Colonic mucosa (tissue), 4 donors: ENCODE results near the gene MRO. TPM values are rescaled to one million over a fixed set of nuclear protein-coding genes. Genes with fewer than 3 reads are reported as not detected.

Source experiments
- DNase-seq: peaks from one replicate; pipeline ENCODE4 v3.0.0-alpha.2; 2020
- H3K27ac ChIP-seq: fragments of 200-600 bp; one replicate; pipeline ENCODE4 v1.8.0; 2021
- H3K27me3 ChIP-seq: fragments of 200-600 bp; one replicate; pipeline ENCODE4 v1.8.0; 2021
- H3K36me3 ChIP-seq: fragments of 200-600 bp; one replicate; pipeline ENCODE4 v1.8.0; 2021
- H3K4me1 ChIP-seq: fragments of 200-600 bp; one replicate; pipeline ENCODE4 v1.8.0; 2021; ENCODE audit warnings: mild to moderate bottlenecking
- H3K4me3 ChIP-seq: fragments of 200-600 bp; one replicate; pipeline ENCODE4 v1.8.0; 2021
- H3K9ac ChIP-seq, 2 donors: one replicate each; pipeline ENCODE4 v1.7.0; 2013; ENCODE audit warnings: control low read depth in 2 of 2, low read depth in 2 of 2, low read length in 2 of 2
- H3K9me3 ChIP-seq: fragments of 200-600 bp; one replicate; pipeline ENCODE4 v1.8.0; 2021
- intact Hi-C: fragments of 100-400 bp; cut with DNase I; formaldehyde crosslinking; loops from one replicate; pipeline ENCODE4 v1.14.1; 2022
- total RNA-seq, 2 donors: library from RNA; stranded (reverse); fragmentation: NEBNext Ultra II Directional in 1 of 2; extraction: Animal tissue kit (Norgen Biotek cat#: 25700) in 1 of 2; gene quantifications; one replicate each; pipeline ENCODE4 v1.2.1, GENCODE V29; 2021
- TF ChIP-seq, protein P1 (sequence below): fragments of 200-600 bp; IDR thresholded peaks from one replicate; pipeline ENCODE4 v1.8.0; 2022; ENCODE audit warnings: antibody characterized with exemption, mild to moderate bottlenecking
- donor health status: healthy.
- donor health status: DM: no; HTN: no; CAD: no.
- donor health status: DM: no; HTN: no; CAD: no.

Gene MRO
- total RNA-seq, 2 donors from 2014 or later = 0.05 to 0.21 TPM

DNA sequence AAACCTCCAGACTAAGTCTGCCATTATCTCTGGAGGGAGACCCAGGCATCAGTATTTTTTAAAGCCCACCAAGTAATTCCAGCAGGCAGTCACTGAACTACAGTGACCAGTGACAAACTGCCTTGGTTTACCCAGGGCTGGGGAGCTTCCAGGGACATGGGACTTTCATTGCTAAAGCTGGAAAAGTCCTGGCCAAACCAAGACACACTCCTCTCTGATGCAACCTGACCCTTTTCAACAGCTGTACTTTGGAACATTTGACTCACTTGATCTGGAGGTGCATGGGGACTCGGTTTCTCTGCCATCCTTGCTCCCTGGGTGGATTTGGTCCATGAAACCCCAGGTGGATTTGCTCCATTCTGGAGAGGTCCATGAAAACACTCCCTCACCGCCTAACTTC lies 7.0 kb downstream of the MRO start:
- TF ChIP-seq, protein P1, sequence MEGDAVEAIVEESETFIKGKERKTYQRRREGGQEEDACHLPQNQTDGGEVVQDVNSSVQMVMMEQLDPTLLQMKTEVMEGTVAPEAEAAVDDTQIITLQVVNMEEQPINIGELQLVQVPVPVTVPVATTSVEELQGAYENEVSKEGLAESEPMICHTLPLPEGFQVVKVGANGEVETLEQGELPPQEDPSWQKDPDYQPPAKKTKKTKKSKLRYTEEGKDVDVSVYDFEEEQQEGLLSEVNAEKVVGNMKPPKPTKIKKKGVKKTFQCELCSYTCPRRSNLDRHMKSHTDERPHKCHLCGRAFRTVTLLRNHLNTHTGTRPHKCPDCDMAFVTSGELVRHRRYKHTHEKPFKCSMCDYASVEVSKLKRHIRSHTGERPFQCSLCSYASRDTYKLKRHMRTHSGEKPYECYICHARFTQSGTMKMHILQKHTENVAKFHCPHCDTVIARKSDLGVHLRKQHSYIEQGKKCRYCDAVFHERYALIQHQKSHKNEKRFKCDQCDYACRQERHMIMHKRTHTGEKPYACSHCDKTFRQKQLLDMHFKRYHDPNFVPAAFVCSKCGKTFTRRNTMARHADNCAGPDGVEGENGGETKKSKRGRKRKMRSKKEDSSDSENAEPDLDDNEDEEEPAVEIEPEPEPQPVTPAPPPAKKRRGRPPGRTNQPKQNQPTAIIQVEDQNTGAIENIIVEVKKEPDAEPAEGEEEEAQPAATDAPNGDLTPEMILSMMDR = no peak
- intact Hi-C loops = no loop called here
- no peaks in the 10 kb centered on the region for H3K27me3 ChIP-seq

DNA sequence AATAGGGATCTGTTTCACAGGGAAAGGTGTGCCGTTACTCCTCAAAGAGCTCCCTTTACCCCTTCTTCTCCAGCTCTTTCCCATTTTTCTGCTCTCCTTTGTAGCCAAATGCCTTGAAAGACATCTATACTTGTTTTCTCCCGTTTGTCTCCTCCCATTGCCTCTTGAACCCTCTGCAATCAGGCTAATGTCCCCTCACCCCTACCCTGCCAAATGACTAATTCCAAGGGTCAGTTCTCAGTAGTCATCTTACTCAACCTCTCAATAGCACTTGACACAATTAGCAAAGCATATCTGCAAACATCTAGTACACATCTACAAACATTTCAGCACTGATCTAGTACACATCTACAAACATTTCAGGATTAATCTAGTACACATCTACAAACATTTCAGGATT lies 12.6 kb downstream of the MRO start:
- TF ChIP-seq, protein P1 = no peak
- H3K27me3 ChIP-seq = no peaks in the 10 kb centered on the region
- no peaks in the 10 kb centered on the region for H3K9me3 ChIP-seq
- no peak for DNase-seq
- H3K4me1 ChIP-seq = no peaks in the 10 kb centered on the region
- H3K4me3 ChIP-seq = no peak overlapping the region
- no peak overlapping the region for H3K27ac ChIP-seq
- H3K9ac ChIP-seq = no peak overlapping the region
- intact Hi-C loops = no loop called here
- no peaks in the 10 kb centered on the region for H3K36me3 ChIP-seq

More for the DNA sequence above, 7.0 kb downstream of the MRO start:
- Histone ChIP-seq H3K4me1 (no peaks in the 10 kb centered on the region), H3K9me3 (no peaks in the 10 kb centered on the region), H3K27ac (no peak overlapping the region), H3K9ac (no peak overlapping the region), H3K4me3 (no peak overlapping the region), H3K36me3 (no peaks in the 10 kb centered on the region)
- DNase-seq = no peak

DNA sequence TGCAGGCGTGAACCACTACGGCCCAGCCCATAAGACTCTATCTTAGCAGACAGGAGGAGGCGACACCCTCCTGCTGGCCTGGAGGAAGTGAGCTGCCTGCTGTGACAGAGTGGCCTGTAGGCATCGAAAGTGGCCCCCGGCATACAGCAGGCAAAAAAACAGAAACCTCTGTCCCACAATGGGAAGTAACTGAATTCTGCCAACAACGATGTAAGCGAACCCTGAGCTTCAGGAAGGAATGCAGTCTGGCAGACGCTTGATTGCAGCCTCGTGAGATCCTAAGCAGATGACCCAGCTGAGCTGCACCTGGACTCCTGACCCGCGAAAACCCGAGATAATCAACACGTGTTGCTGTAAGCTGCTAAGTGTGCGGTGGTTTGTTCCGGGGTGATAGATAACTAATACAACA lies 13.6 kb downstream of the MRO start:
- TF ChIP-seq, protein P1 = no peak
- Histone ChIP-seq H3K9me3 (no peaks in the 10 kb centered on the region), H3K4me3 (no peak overlapping the region), H3K4me1 (no peaks in the 10 kb centered on the region), H3K27me3 (no peaks in the 10 kb centered on the region), H3K9ac (no peak overlapping the region), H3K36me3 (no peaks in the 10 kb centered on the region), H3K27ac (no peak overlapping the region)
- DNase-seq = no peak
- intact Hi-C loops = no loop called here

DNA sequence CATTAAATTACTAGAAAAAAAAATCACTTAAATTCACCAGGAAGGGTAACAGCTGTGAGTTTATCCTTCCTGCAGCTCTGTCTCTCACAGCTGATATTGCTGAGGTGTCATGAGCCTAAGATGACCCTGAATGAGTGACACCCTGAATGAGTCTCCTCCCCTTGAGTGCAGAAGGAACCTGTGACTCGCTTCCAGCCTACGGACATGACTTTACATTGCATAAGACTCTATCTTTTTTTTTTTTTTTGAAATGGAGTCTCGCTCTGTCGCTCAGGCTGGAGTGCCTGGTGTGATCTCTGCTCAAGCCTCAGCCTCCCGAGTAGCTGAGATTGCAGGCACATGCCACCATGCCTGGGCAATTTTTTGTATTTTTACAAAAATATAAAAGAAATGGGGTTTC lies 14.1 kb downstream of the MRO start:
- intact Hi-C loops = no loop called here
- no peaks in the 10 kb centered on the region for H3K9me3 ChIP-seq
- no peak for DNase-seq
- no peak overlapping the region for H3K4me3 ChIP-seq
- no peak overlapping the region for H3K9ac ChIP-seq
- no peaks in the 10 kb centered on the region for H3K4me1 ChIP-seq
- no peaks in the 10 kb centered on the region for H3K27me3 ChIP-seq
- H3K27ac ChIP-seq = no peak overlapping the region
- no peaks in the 10 kb centered on the region for H3K36me3 ChIP-seq
- TF ChIP-seq, protein P1 = no peak

GRCh38 chr18:50803592-50803991 lies 16.2 kb downstream of the MRO start:
- Histone ChIP-seq H3K4me3 (no peak overlapping the region), H3K9me3 (no peaks in the 10 kb centered on the region), H3K9ac (no peak overlapping the region), H3K36me3 (no peaks in the 10 kb centered on the region), H3K27me3 (no peaks in the 10 kb centered on the region), H3K4me1 (no peaks in the 10 kb centered on the region), H3K27ac (no peak overlapping the region)
- intact Hi-C loops = no loop called here
- no peak for DNase-seq
- TF ChIP-seq, protein P1 = no peak

DNA sequence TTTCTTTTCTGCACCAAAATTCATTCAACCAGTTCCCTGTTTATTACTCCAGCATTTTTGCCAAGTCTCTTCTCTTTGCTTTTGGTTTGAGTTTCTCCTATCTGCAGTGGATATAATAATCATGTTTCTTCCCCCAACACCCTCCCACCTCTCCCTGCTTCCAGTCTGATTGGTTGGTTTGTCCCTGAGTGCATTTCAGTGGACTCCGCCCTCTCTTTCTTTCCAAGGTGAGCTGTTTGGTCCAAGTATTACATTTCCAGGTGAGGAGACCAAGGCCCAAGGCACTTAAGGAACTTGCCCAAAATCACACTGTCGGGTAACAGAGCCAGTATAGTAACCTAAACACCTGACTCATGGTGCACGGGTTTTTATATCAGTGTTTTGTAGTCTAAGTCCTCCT lies 17.7 kb downstream of the MRO start:
- TF ChIP-seq, protein P1 = no peak
- H3K4me1 ChIP-seq = no peaks in the 10 kb centered on the region
- no peak overlapping the region for H3K4me3 ChIP-seq
- H3K27ac ChIP-seq = no peak overlapping the region
- intact Hi-C loops = no loop called here
- H3K9ac ChIP-seq = no peak overlapping the region
- no peak for DNase-seq
- H3K9me3 ChIP-seq = no peaks in the 10 kb centered on the region
- H3K36me3 ChIP-seq = no peaks in the 10 kb centered on the region
- no peaks in the 10 kb centered on the region for H3K27me3 ChIP-seq
